SK-N-SH treated with all-trans-retinoic acid at 6 μM for 48 hours (cell line): ENCODE data around the gene MAST4.

Experiments
- ATAC-seq: fragments of 200-7000 bp; cut with Tn5 transposase; 3 replicates; pipeline ENCODE4 v1.9.1; 2020; ENCODE audit warnings: mild to moderate bottlenecking, moderate library complexity
- ARNTL ChIP-seq: fragments of 450-650 bp; formaldehyde crosslinking; IDR thresholded peaks from 2 replicates; pipeline ENCODE4 v1.5.0; 2020; ENCODE audit warnings: low read depth, mild to moderate bottlenecking, moderate library complexity, borderline replicate concordance
- BACH2 ChIP-seq: fragments of 250-450 bp; sonication (Bioruptor Pico); IDR thresholded peaks from 2 replicates; pipeline ENCODE4 v1.9.0; 2021; ENCODE audit warnings: mild to moderate bottlenecking, borderline replicate concordance
- CREB5 ChIP-seq: fragments of 250-450 bp; sonication (Bioruptor Pico); IDR thresholded peaks from 2 replicates; pipeline ENCODE4 v1.5.1; 2020; ENCODE audit warnings: low read depth, mild to moderate bottlenecking, moderate library complexity
- CSDC2 ChIP-seq: fragments of 250-450 bp; sonication (Bioruptor Pico); IDR thresholded peaks from 2 replicates; pipeline ENCODE4 v1.5.0; 2020; ENCODE audit warnings: mild to moderate bottlenecking, moderate library complexity
- ESRRG ChIP-seq: fragments of 250-450 bp; sonication (Bioruptor Pico); IDR thresholded peaks from 2 replicates; pipeline ENCODE4 v1.6.1; 2021; ENCODE audit warnings: mild to moderate bottlenecking
- GLIS3 ChIP-seq: fragments of 250-450 bp; sonication (Bioruptor Pico); IDR thresholded peaks from 2 replicates; pipeline ENCODE4 v1.5.0; 2020; ENCODE audit warnings: mild to moderate bottlenecking, moderate library complexity
- ISL1 ChIP-seq: fragments of 250-450 bp; sonication (Bioruptor Pico); IDR thresholded peaks from 2 replicates; pipeline ENCODE4 v2.1.2; 2022; ENCODE audit warnings: mild to moderate bottlenecking, moderate library complexity
- OSR1 ChIP-seq: fragments of 250-450 bp; sonication (Bioruptor Pico); IDR thresholded peaks from 2 replicates; pipeline ENCODE4 v1.8.0; 2022; ENCODE audit warnings: moderate library complexity, mild to moderate bottlenecking, inconsistent platforms
- PPARA ChIP-seq: fragments of 250-450 bp; sonication (Bioruptor Pico); IDR thresholded peaks from 2 replicates; pipeline ENCODE4 v1.5.0; 2020; ENCODE audit warnings: mild to moderate bottlenecking, borderline replicate concordance
- RARB ChIP-seq: fragments of 250-450 bp; sonication (Bioruptor Pico); IDR thresholded peaks from 2 replicates; pipeline ENCODE4 v1.8.0; 2021; ENCODE audit warnings: mild to moderate bottlenecking, moderate library complexity
- SNAI2 ChIP-seq: fragments of 250-450 bp; sonication (Bioruptor Pico); IDR thresholded peaks from 2 replicates; pipeline ENCODE4 v1.5.0; 2020; ENCODE audit warnings: mild to moderate bottlenecking, moderate library complexity
- TCF4 ChIP-seq: fragments of 250-450 bp; sonication (Bioruptor Pico); IDR thresholded peaks from 2 replicates; pipeline ENCODE4 v1.8.0; 2021; ENCODE audit warnings: mild to moderate bottlenecking, moderate library complexity, borderline replicate concordance
- TOX ChIP-seq: fragments of 250-450 bp; sonication (Bioruptor Pico); IDR thresholded peaks from 2 replicates; pipeline ENCODE4 v1.8.0; 2021; ENCODE audit warnings: mild to moderate bottlenecking, moderate library complexity, borderline replicate concordance
- TSHZ2 ChIP-seq: fragments of 250-450 bp; sonication (Bioruptor Pico); IDR thresholded peaks from 2 replicates; pipeline ENCODE4 v1.5.0; 2020; ENCODE audit warnings: mild to moderate bottlenecking, moderate library complexity
- ZC3H10 ChIP-seq: fragments of 250-450 bp; sonication (Bioruptor Pico); IDR thresholded peaks from 2 replicates; pipeline ENCODE4 v1.5.1; 2021; ENCODE audit warnings: mild to moderate bottlenecking, moderate library complexity
- ZFP3 ChIP-seq: fragments of 250-450 bp; sonication (Bioruptor Pico); IDR thresholded peaks from 2 replicates; pipeline ENCODE4 v1.5.0; 2020; ENCODE audit warnings: mild to moderate bottlenecking, moderate library complexity
- ZFP30 ChIP-seq: fragments of 450-650 bp; formaldehyde crosslinking; IDR thresholded peaks from 2 replicates; pipeline ENCODE4 v1.5.0; 2022; ENCODE audit warnings: mild to moderate bottlenecking, moderate library complexity
- ZNF565 ChIP-seq: fragments of 450-650 bp; formaldehyde crosslinking; conservative IDR thresholded peaks from 2 replicates; pipeline ENCODE4 v1.5.0; 2020; ENCODE audit warnings: low read depth, mild to moderate bottlenecking, moderate library complexity
- ZNF70 ChIP-seq: fragments of 450-650 bp; formaldehyde crosslinking; IDR thresholded peaks from 2 replicates; pipeline ENCODE4 v1.5.0; 2020; ENCODE audit warnings: mild to moderate bottlenecking, moderate library complexity
- ZNF8 ChIP-seq: fragments of 450-650 bp; formaldehyde crosslinking; IDR thresholded peaks from 2 replicates; pipeline ENCODE4 v1.5.0; 2020; ENCODE audit warnings: mild to moderate bottlenecking, moderate library complexity
- TF ChIP-seq, protein P1 (sequence below): fragments of 250-450 bp; sonication (Bioruptor Pico); IDR thresholded peaks from 2 replicates; pipeline ENCODE4 v1.8.0; 2020; ENCODE audit warnings: mild to moderate bottlenecking, moderate library complexity, borderline replicate concordance
- TF ChIP-seq, protein P2 (sequence below): fragments of 250-450 bp; sonication (Bioruptor Pico); IDR thresholded peaks from 2 replicates; pipeline ENCODE4 v1.5.1; 2021; ENCODE audit warnings: mild to moderate bottlenecking, moderate library complexity

Gene MAST4

DNA sequence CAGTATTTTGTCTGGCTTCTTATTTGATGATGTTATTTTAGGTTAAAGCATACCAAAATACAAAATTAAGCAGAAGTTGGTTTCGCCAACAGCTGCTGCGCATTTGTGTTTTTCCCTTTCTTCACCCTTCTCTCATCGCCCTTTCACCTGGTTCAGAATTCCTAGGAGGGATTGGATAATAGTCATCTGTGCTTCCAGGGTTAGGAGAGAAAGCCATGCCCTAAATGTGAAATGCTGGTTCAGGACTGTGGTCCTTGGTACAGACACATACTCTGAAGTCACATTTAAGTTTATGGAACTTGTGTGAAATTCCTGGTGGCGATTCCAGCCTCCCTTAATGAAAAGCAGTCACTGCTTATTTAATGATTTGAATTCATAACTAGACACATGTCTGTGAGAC, 7.7 kb downstream of the MAST4 start:
- ATAC-seq: no peak
- TF ChIP-seq BACH2 (CRISPR knock-in tag): no peak
- TF ChIP-seq, protein P1, sequence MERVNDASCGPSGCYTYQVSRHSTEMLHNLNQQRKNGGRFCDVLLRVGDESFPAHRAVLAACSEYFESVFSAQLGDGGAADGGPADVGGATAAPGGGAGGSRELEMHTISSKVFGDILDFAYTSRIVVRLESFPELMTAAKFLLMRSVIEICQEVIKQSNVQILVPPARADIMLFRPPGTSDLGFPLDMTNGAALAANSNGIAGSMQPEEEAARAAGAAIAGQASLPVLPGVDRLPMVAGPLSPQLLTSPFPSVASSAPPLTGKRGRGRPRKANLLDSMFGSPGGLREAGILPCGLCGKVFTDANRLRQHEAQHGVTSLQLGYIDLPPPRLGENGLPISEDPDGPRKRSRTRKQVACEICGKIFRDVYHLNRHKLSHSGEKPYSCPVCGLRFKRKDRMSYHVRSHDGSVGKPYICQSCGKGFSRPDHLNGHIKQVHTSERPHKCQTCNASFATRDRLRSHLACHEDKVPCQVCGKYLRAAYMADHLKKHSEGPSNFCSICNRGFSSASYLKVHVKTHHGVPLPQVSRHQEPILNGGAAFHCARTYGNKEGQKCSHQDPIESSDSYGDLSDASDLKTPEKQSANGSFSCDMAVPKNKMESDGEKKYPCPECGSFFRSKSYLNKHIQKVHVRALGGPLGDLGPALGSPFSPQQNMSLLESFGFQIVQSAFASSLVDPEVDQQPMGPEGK: no peak
- no peak for TF ChIP-seq GLIS3 (CRISPR knock-in tag)
- no peak for TF ChIP-seq ISL1 (CRISPR knock-in tag)
- TF ChIP-seq ZC3H10: no peak
- no peak for TF ChIP-seq PPARA (CRISPR knock-in tag)
- no peak for TF ChIP-seq ESRRG

DNA sequence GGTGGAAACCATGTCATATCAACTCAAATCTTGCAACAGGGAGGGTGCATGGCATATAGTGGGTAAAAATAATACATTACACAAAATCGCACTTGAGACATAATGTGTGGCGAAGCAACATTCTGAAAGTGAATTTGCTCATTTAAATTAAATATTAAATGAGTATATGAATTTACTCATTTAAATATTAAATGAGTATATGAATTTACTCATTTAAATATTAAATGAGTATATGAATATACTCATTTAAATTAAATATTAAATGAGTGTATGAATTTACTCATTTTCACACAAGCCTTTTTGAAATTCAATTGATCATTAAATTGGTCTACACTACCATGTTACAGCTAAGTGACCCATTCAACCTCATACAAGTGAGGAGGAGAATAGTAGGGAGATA, 10.5 kb downstream of the MAST4 start:
- no peak for ATAC-seq
- no peak for TF ChIP-seq GLIS3 (CRISPR knock-in tag)
- TF ChIP-seq, protein P2, sequence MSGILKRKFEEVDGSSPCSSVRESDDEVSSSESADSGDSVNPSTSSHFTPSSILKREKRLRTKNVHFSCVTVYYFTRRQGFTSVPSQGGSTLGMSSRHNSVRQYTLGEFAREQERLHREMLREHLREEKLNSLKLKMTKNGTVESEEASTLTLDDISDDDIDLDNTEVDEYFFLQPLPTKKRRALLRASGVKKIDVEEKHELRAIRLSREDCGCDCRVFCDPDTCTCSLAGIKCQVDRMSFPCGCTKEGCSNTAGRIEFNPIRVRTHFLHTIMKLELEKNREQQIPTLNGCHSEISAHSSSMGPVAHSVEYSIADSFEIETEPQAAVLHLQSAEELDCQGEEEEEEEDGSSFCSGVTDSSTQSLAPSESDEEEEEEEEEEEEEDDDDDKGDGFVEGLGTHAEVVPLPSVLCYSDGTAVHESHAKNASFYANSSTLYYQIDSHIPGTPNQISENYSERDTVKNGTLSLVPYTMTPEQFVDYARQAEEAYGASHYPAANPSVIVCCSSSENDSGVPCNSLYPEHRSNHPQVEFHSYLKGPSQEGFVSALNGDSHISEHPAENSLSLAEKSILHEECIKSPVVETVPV: no peak
- no peak for TF ChIP-seq ISL1 (CRISPR knock-in tag)
- no peak for TF ChIP-seq ZNF565 (CRISPR knock-in tag)
- TF ChIP-seq OSR1 (CRISPR knock-in tag): no peak
- TF ChIP-seq ARNTL: no peak
- no peak for TF ChIP-seq CREB5 (CRISPR knock-in tag)
- TF ChIP-seq ZFP3 (CRISPR knock-in tag): no peak
- TF ChIP-seq ZC3H10: no peak
- TF ChIP-seq, protein P1: no peak
- no peak for TF ChIP-seq TCF4 (CRISPR knock-in tag)
- no peak for TF ChIP-seq PPARA (CRISPR knock-in tag)
- no peak for TF ChIP-seq BACH2 (CRISPR knock-in tag)
- TF ChIP-seq TOX (CRISPR knock-in tag): no peak
- no peak for TF ChIP-seq SNAI2 (CRISPR knock-in tag)
- no peak for TF ChIP-seq ESRRG
- no peak for TF ChIP-seq ZNF8 (CRISPR knock-in tag)
- TF ChIP-seq TSHZ2: no peak
- TF ChIP-seq CSDC2 (CRISPR knock-in tag): no peak
- TF ChIP-seq ZFP30: no peak

- TF ChIP-seq ISL1 (CRISPR knock-in tag): no peak
- no peak for ATAC-seq
Observed at GRCh38 chr5:66608501-66608900, 12.3 kb downstream of the MAST4 start.

GRCh38 chr5:66609615-66610014, 13.4 kb downstream of the MAST4 start:
- no peak for ATAC-seq
- TF ChIP-seq ZC3H10 (no peak), ZNF565 (CRISPR knock-in tag) (no peak), ISL1 (CRISPR knock-in tag) (no peak), ZFP3 (CRISPR knock-in tag) (no peak), ZNF70 (CRISPR knock-in tag) (no peak), RARB (CRISPR knock-in tag) (no peak), CREB5 (CRISPR knock-in tag) (no peak), OSR1 (CRISPR knock-in tag) (no peak), ARNTL (no peak), CSDC2 (CRISPR knock-in tag) (no peak), PPARA (CRISPR knock-in tag) (no peak), TCF4 (CRISPR knock-in tag) (no peak), GLIS3 (CRISPR knock-in tag) (no peak)
- TF ChIP-seq, protein P1: no peak
